Endothelial cell of umbilical vein (primary cell): ENCODE measurements around the gene AKAP13. TPM values are rescaled to one million over a fixed set of nuclear protein-coding genes. Genes with fewer than 3 reads are reported as not detected.

ENCODE experiments used
- BruUV-seq: library from RNA; stranded (reverse); fragments of 400-500 nt; replicated peaks from 2 replicates; lab custom pipeline; 2021; lab: Mats Ljungman, UMichigan
- CTCF ChIA-PET: fragments of 300-600, 350-600 bp; sonication (Branson Sonifier 250); formaldehyde crosslinking; loops from one replicate; lab custom pipeline; 2021; ENCODE audit warnings: antibody characterized with exemption, inconsistent platforms; lab: Charles Lee
- POLR2A ChIA-PET: fragments of 300-600, 350-600 bp; sonication (Branson Sonifier 250); formaldehyde crosslinking; loops from one replicate; lab custom pipeline; 2021; ENCODE audit warnings: antibody characterized with exemption, inconsistent platforms; lab: Charles Lee
- DNase-seq: peaks from one replicate; pipeline ENCODE4 v3.0.0-alpha.2; 2011; ENCODE audit warnings: low read depth, low spot score
- FAIRE-seq: peaks from 2 replicates; lab custom pipeline; 2011; peaks lifted over from hg19 to GRCh38; lab: Jason Lieb, UNC
- H2AFZ ChIP-seq: 2 replicates; pipeline ENCODE4 v1.6.0; 2012; ENCODE audit warnings: low read depth, low read length, control low read depth, inconsistent platforms
- H3K27ac ChIP-seq: 2 replicates; pipeline ENCODE4 v1.5.1; 2011; ENCODE audit warnings: low read depth, mild to moderate bottlenecking, control low read depth, low read length, moderate library complexity; ENCODE audit not compliant: insufficient read depth
- H3K27me3 ChIP-seq, 2 experiments: 2 replicates each; pipeline versions ENCODE4 v1.6.0 to v1.6.1; 2011; ENCODE audit warnings: low read length in 2 of 2, mixed read lengths in 1 of 2; ENCODE audit not compliant: control insufficient read depth in 2 of 2, insufficient read depth in 2 of 2
- H3K36me3 ChIP-seq, 2 experiments: 2 replicates in 1 of 2; 3 replicates in 1 of 2; pipeline ENCODE4 v1.5.1; 2011; ENCODE audit warnings: low read length in 2 of 2, mild to moderate bottlenecking in 1 of 2, moderate library complexity in 1 of 2; ENCODE audit not compliant: control insufficient read depth in 2 of 2, insufficient read depth in 2 of 2; ENCODE audit errors: extremely low read depth in 1 of 2
- H3K4me1 ChIP-seq: 3 replicates; pipeline ENCODE4 v1.5.1; 2011; ENCODE audit warnings: mild to moderate bottlenecking, low read length; ENCODE audit not compliant: control insufficient read depth, insufficient read depth; ENCODE audit errors: extremely low read depth
- H3K4me2 ChIP-seq: 2 replicates; pipeline ENCODE4 v1.6.1; 2011; ENCODE audit warnings: low read length, control low read depth, mixed read lengths; ENCODE audit not compliant: insufficient read depth
- H3K4me3 ChIP-seq, 3 experiments: fragments of 200-600 bp in 1 of 3; sonication (generic), shearing (Covaris generic) in 1 of 3; replicated peaks in 1 of 3; 2 replicates each; pipeline ENCODE4 v1.5.1; 2011 to 2016; ENCODE audit warnings: control low read depth in 3 of 3, low read length in 3 of 3, mild to moderate bottlenecking in 2 of 3, inconsistent platforms in 1 of 3, low read depth in 1 of 3, moderate library complexity in 1 of 3; ENCODE audit not compliant: insufficient read depth in 1 of 3
- H3K79me2 ChIP-seq: 2 replicates; pipeline ENCODE4 v1.6.0; 2012; ENCODE audit warnings: low read length, inconsistent platforms; ENCODE audit not compliant: control insufficient read depth, insufficient read depth
- H3K9ac ChIP-seq: replicated peaks from 2 replicates; pipeline ENCODE3; 2011; ENCODE audit warnings: low read length, control low read depth; ENCODE audit not compliant: insufficient read depth; ENCODE audit errors: extremely low read depth
- H3K9me1 ChIP-seq: replicated peaks from 3 replicates; pipeline ENCODE4 v1.6.0; 2011; ENCODE audit warnings: mild to moderate bottlenecking, low read length; ENCODE audit not compliant: control insufficient read depth, insufficient read depth; ENCODE audit errors: extremely low read depth
- H3K9me3 ChIP-seq: replicated peaks from 2 replicates; pipeline ENCODE4 v1.5.1; 2012; ENCODE audit warnings: low read length, inconsistent platforms; ENCODE audit not compliant: control insufficient read depth, insufficient read depth
- H4K20me1 ChIP-seq: replicated peaks from 2 replicates; pipeline ENCODE3; 2011; ENCODE audit warnings: mild to moderate bottlenecking, low read length; ENCODE audit not compliant: control insufficient read depth, insufficient read depth; ENCODE audit errors: extremely low read depth
- CTCF ChIP-seq, 2 donors: IDR thresholded peaks; 1 replicate in 1 of 2; 2 replicates in 1 of 2; pipeline ENCODE4 v1.5.1; 2011; ENCODE audit warnings: low read length in 2 of 2, mild to moderate bottlenecking in 2 of 2, moderate library complexity in 2 of 2, control low read depth in 1 of 2, inconsistent platforms in 1 of 2, low read depth in 1 of 2; ENCODE audit not compliant: insufficient read depth in 1 of 2; ENCODE audit errors: extremely low read depth in 1 of 2
- EZH2 ChIP-seq: IDR thresholded peaks from 2 replicates; pipeline ENCODE4 v1.6.1; 2012; ENCODE audit warnings: borderline replicate concordance, low read depth, mild to moderate bottlenecking, moderate library complexity, low read length, inconsistent platforms; ENCODE audit not compliant: severe bottlenecking
- FOS ChIP-seq: IDR thresholded peaks from 2 replicates; pipeline ENCODE4 v1.6.1; 2011; ENCODE audit warnings: mild to moderate bottlenecking, low read length, moderate library complexity, borderline replicate concordance; ENCODE audit not compliant: insufficient read depth
- GATA2 ChIP-seq: IDR thresholded peaks from 2 replicates; pipeline ENCODE4 v1.7.0; 2011; ENCODE audit warnings: low read depth, mild to moderate bottlenecking, moderate library complexity, mixed read lengths, low read length; ENCODE audit not compliant: insufficient read length, insufficient read depth
- JUN ChIP-seq: IDR thresholded peaks from 2 replicates; pipeline ENCODE4 v1.6.1; 2011; ENCODE audit warnings: borderline replicate concordance, low read depth; ENCODE audit not compliant: insufficient read length, insufficient read depth
- MYC ChIP-seq: IDR thresholded peaks from one replicate; pipeline ENCODE4 v1.6.1; 2011; ENCODE audit warnings: mild to moderate bottlenecking, low read depth, low read length
- POLR2A ChIP-seq: IDR thresholded peaks from 2 replicates; pipeline ENCODE4 v1.6.1; 2012; ENCODE audit warnings: low read depth, mild to moderate bottlenecking, control low read depth, low read length
- POLR2AphosphoS5 ChIP-seq: IDR thresholded peaks from 2 replicates; pipeline ENCODE4 v1.6.1; 2012; ENCODE audit warnings: low read depth, mild to moderate bottlenecking, control low read depth, low read length, moderate library complexity; ENCODE audit not compliant: insufficient read depth
- dilution Hi-C: fragments of 300-500 bp; cut with MboI; formaldehyde crosslinking; loops from one replicate; pipeline ENCODE4 v1.15.0; 2019; ENCODE audit warnings: low sequenced_read_pairs; ENCODE audit not compliant: extremely low pct_ligation_motif_present
- intact Hi-C: fragments of 100-400 bp; cut with micrococcal nuclease; formaldehyde crosslinking; loops from one replicate; pipeline ENCODE4 v1.10.0; 2022
- polyA plus RNA-seq, 4 experiments: library from polyadenylated mRNA; depleted of rRNA in 3 of 4; stranded (reverse) in 3 of 4; unstranded in 1 of 4; fragments of >200 nt; gene quantifications; 2 replicates each; pipeline versions ENCODE4 v1.2.1 to v1.2.3, GENCODE V29; 2011 to 2012; ENCODE audit warnings: missing spikeins in 1 of 4
- total RNA-seq: library from RNA; stranded (reverse); gene quantifications from 2 replicates; pipeline ENCODE4 v1.2.3, GENCODE V29; 2021
- TF ChIP-seq, protein P1 (sequence below): IDR thresholded peaks from 2 replicates; pipeline ENCODE4 v1.6.1; 2011; ENCODE audit not compliant: insufficient read depth, insufficient read length

The AKAP13 gene
- total and polyA plus RNA-seq, 2 donors (not counting 3 experiments of a cell fraction or from before 2014, with no cell fraction given): 22.8 to 87.8 TPM

GRCh38 chr15:85503151-85503799, 122.9 kb downstream of the AKAP13 start:
- dilution Hi-C loops: no loop called here
- intact Hi-C loops: no loop called here
- Histone ChIP-seq H3K27me3 (no peaks in the 10 kb centered on the region), H3K4me1 (peaks cover 15% of the 10 kb centered on the region), H4K20me1 (no peaks in the 10 kb centered on the region), H3K79me2 (peaks cover 14% of the 10 kb centered on the region), H3K9me1 (no peaks in the 10 kb centered on the region), H3K4me3 (no peak overlapping the region), H3K9me3 (no peaks in the 10 kb centered on the region), H2AFZ (no peak overlapping the region), H3K9ac (no peak overlapping the region), H3K36me3 (no peaks in the 10 kb centered on the region), H3K4me2 (no peak overlapping the region), H3K27ac (no peak overlapping the region)
- no TSS peak for BruUV-seq
- POLR2A ChIA-PET: no interaction called here
- TF ChIP-seq POLR2A (no peak), POLR2AphosphoS5 (no peak), EZH2 (no peak), FOS (no peak), MYC (no peak), CTCF (IDR thresholded peaks at IDR 0.05; ENCODE audit: extremely low read depth in 1 of 2, insufficient read depth in 1 of 2, low read depth in 1 of 2, low read length in 2 of 2) (no peak), JUN (no peak), GATA2 (no peak)
- TF ChIP-seq, protein P1, sequence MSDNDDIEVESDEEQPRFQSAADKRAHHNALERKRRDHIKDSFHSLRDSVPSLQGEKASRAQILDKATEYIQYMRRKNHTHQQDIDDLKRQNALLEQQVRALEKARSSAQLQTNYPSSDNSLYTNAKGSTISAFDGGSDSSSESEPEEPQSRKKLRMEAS: no peak
- FAIRE-seq (no peak), DNase-seq (no peak)
- CTCF ChIA-PET: interaction anchor here (1.3 to 4.7 kb wide), 4 partner anchors 15 to 213 kb away, joined by 3 to 49 read pairs (median 28); no protein-coding TSS in a partner anchor
